Uterus (tissue), 4 donors: Measurements from ENCODE around the gene MX1. TPM values are rescaled to one million over a fixed set of nuclear protein-coding genes. Genes with fewer than 3 reads are reported as not detected.

Experiments
- DNase-seq, 2 donors: peaks; one replicate each; pipeline ENCODE4 v3.0.0-alpha.2; 2019 to 2020
- H3K27ac ChIP-seq, 2 donors: fragments of 200-600 bp; sonication (generic); 1 replicate in 1 of 2; 2 replicates in 1 of 2; pipeline ENCODE4 v1.5.1; 2016 to 2018
- H3K27me3 ChIP-seq, 2 donors: fragments of 200-600 bp; sonication (generic); one replicate each; pipeline ENCODE4 v1.5.1; 2018 to 2019; ENCODE audit warnings: control low read depth in 1 of 2
- H3K36me3 ChIP-seq, 2 donors: fragments of 200-600 bp; sonication (generic); one replicate each; pipeline ENCODE4 v1.5.1; 2019; ENCODE audit warnings: control low read depth in 1 of 2
- H3K4me1 ChIP-seq, 2 donors: fragments of 200-600 bp; sonication (generic); one replicate each; pipeline ENCODE4 v1.5.1; 2018 to 2019; ENCODE audit warnings: control low read depth in 1 of 2
- H3K4me3 ChIP-seq, 2 donors: fragments of 200-600 bp; sonication (generic); 1 replicate in 1 of 2; 2 replicates in 1 of 2; pipeline ENCODE4 v1.5.1; 2018 to 2019; ENCODE audit warnings: mild to moderate bottlenecking in 1 of 2
- H3K9me3 ChIP-seq, 2 donors: fragments of 200-600 bp; sonication (generic); one replicate each; pipeline ENCODE4 v1.5.1; 2019; ENCODE audit warnings: control low read depth in 1 of 2
- POLR2A ChIP-seq, 2 donors: fragments of 450-650 bp; IDR thresholded peaks; one replicate each; pipeline ENCODE4 v1.6.1; 2016; ENCODE audit warnings: antibody characterized with exemption in 2 of 2, mild to moderate bottlenecking in 1 of 2, moderate library complexity in 1 of 2
- intact Hi-C: fragments of 100-400 bp; cut with DNase I; formaldehyde crosslinking; loops from one replicate; pipeline ENCODE4 v1.15.1; 2023; ENCODE audit warnings: low total_unique reads
- total RNA-seq, 4 donors: library from RNA; depleted of rRNA in 3 of 4; stranded (reverse); fragments of >200 nt in 3 of 4; gene quantifications; one replicate each; pipeline versions ENCODE4 v1.1.0 to v1.2.4, GENCODE V29; 2014 to 2023
- TF ChIP-seq, protein P1 (sequence below), 4 experiments: fragments of 200-600 bp in 2 of 4; fragments of 450-650 bp in 2 of 4; sonication (generic) in 2 of 4; IDR thresholded peaks; one replicate each; pipeline ENCODE4 v1.5.1; 2016 to 2019; ENCODE audit warnings: antibody characterized with exemption in 4 of 4, mild to moderate bottlenecking in 2 of 4, moderate library complexity in 1 of 4
- donor health status: DM: yes; HTN: yes; CAD: no.

The MX1 gene
- total RNA-seq, 4 donors from 2014 or later = 23.5 to 96.3 (median 33.4) TPM

DNA sequence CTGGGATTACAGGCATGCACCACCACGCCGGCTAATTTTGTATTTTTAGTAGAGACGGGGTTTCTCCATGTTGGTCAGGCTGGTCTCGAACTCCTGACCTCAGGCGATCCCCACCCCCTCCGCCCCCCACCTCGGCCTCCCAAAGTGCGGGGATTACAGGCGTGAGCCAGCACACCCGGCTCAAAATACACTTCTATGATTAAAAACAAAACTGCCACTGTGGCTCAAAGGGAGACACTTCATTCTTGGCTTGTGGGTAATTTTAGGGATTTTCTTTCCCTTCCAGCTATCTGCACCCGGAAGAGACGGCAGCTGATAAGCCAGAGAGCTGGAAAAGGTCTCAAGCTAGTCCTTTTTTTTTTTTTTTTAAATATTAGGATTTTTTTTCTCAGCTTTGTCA, 57.4 kb downstream of the MX1 start:
- intact Hi-C loops = no loop called here
- Histone ChIP-seq H3K4me1 (no peaks in the 10 kb centered on the region), H3K9me3 (no peaks in the 10 kb centered on the region), H3K27me3 (no peaks in the 10 kb centered on the region), H3K36me3 (no peaks in the 10 kb centered on the region), H3K27ac (no peak overlapping the region), H3K4me3 (no peak overlapping the region)
- TF ChIP-seq, protein P1, sequence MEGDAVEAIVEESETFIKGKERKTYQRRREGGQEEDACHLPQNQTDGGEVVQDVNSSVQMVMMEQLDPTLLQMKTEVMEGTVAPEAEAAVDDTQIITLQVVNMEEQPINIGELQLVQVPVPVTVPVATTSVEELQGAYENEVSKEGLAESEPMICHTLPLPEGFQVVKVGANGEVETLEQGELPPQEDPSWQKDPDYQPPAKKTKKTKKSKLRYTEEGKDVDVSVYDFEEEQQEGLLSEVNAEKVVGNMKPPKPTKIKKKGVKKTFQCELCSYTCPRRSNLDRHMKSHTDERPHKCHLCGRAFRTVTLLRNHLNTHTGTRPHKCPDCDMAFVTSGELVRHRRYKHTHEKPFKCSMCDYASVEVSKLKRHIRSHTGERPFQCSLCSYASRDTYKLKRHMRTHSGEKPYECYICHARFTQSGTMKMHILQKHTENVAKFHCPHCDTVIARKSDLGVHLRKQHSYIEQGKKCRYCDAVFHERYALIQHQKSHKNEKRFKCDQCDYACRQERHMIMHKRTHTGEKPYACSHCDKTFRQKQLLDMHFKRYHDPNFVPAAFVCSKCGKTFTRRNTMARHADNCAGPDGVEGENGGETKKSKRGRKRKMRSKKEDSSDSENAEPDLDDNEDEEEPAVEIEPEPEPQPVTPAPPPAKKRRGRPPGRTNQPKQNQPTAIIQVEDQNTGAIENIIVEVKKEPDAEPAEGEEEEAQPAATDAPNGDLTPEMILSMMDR (IDR thresholded peaks at IDR 0.05) = no peak
- no peak for TF ChIP-seq POLR2A (IDR thresholded peaks at IDR 0.05)
- no peak for DNase-seq

DNA sequence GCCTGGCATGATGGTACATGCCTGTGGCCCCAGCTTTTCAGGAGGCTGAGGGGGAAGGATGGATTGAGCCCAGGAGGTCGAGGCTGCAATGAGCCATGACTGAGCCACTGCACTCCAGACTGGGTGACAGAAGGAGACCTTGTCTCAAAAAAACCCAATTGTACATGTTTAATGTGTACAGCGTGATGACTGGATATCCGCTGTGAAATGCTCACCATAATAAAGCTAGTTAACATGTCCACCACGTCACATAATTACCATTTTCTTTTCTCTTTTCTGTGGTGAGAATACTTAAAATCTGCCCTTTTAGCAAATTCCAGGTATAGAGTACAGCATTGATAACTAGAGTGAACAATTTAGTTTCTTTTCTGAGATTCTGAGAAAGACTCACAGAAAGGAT, 57.9 kb downstream of the MX1 start:
- Histone ChIP-seq H3K36me3 (no peaks in the 10 kb centered on the region), H3K4me3 (no peak overlapping the region), H3K4me1 (no peaks in the 10 kb centered on the region), H3K9me3 (no peaks in the 10 kb centered on the region), H3K27me3 (no peaks in the 10 kb centered on the region), H3K27ac (no peak overlapping the region)
- intact Hi-C loops = no loop called here
- TF ChIP-seq, protein P1 (IDR thresholded peaks at IDR 0.05) = no peak
- TF ChIP-seq POLR2A (IDR thresholded peaks at IDR 0.05) = no peak
- DNase-seq = no peak

DNA sequence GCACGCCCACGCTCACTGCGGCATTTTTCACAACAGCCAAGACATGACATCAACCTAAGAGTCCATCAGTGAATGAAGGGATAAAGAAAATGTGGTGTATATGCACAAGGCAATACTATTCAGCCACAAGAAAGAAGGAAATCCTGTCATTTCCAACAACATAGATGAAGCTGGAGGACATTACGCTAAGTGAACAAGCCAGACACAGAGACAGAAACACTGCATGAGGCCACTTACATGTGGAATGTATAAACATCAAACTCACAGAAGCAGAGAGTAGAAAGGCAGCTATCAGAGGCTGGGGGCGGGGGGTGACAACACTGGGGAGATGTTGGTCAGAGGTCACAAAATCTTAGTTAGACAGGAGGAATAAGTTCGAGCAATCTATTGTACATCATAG, 61.0 kb downstream of the MX1 start:
- no peak for DNase-seq
- Histone ChIP-seq H3K27ac (no peak overlapping the region), H3K4me1 (no peaks in the 10 kb centered on the region), H3K27me3 (no peaks in the 10 kb centered on the region), H3K36me3 (no peaks in the 10 kb centered on the region), H3K4me3 (no peak overlapping the region), H3K9me3 (no peaks in the 10 kb centered on the region)
- TF ChIP-seq, protein P1 (IDR thresholded peaks at IDR 0.05) = no peak
- no peak for TF ChIP-seq POLR2A (IDR thresholded peaks at IDR 0.05)
- intact Hi-C loops = no loop called here

DNA sequence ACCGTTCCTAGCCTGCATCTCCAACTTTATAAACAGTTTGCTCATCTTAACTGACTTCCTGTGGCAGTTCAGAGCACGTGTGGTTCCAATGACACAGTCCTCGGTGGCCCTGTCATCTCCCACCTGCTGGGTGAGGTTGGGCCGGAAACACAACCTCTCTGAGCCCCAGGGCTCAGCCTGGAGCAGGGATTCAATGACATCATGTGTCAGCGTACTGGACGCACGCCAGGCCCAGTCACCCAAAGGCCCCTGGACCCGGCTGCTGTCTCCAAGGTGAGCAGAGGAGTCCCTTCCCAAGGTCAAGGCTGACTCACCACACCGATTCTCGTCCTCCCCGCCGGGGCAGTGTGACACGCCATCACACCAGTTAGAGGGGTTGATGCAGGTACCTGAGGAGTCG, 62.0 kb downstream of the MX1 start:
- DNase-seq = no peak
- H3K27me3 ChIP-seq = no peaks in the 10 kb centered on the region
- H3K9me3 ChIP-seq = no peaks in the 10 kb centered on the region
- no peak overlapping the region for H3K4me3 ChIP-seq
- no peak overlapping the region for H3K27ac ChIP-seq
- intact Hi-C loops = no loop called here
- no peak for TF ChIP-seq POLR2A (IDR thresholded peaks at IDR 0.05)
- TF ChIP-seq, protein P1 (IDR thresholded peaks at IDR 0.05) = no peak
- H3K36me3 ChIP-seq = no peaks in the 10 kb centered on the region
- no peaks in the 10 kb centered on the region for H3K4me1 ChIP-seq

DNA sequence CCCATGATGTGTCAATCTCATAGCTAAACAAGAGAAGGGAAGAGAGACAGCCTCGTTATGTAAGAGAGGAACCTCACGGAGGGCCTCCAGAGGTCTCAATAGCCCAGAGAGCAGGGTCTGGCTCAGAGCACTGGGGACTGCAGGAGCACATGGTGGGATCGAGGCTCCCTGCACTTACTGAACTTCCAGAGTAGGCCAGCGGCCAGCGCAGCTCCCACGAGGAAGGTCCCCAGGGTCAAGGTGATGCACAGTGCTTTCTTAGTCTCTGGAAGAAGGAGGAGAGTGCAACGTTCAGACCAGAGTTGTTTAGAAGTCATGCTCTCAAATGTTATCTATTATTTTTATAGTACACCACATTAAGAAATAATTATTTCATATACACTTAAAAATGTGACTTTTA, 63.3 kb downstream of the MX1 start:
- intact Hi-C loops = no loop called here
- Histone ChIP-seq H3K36me3 (no peaks in the 10 kb centered on the region), H3K4me1 (no peaks in the 10 kb centered on the region), H3K27me3 (no peaks in the 10 kb centered on the region), H3K4me3 (no peak overlapping the region), H3K9me3 (no peaks in the 10 kb centered on the region), H3K27ac (no peak overlapping the region)
- no peak for TF ChIP-seq POLR2A (IDR thresholded peaks at IDR 0.05)
- TF ChIP-seq, protein P1 (IDR thresholded peaks at IDR 0.05) = no peak
- no peak for DNase-seq
